Smooth muscle cell (in vitro differentiated cells): ENCODE data around the gene KCNJ2. TPM values are rescaled to one million over a fixed set of nuclear protein-coding genes. Genes with fewer than 3 reads are reported as not detected.

ENCODE experiments used
- DNase-seq: peaks from one replicate; lab custom pipeline; 2025; ENCODE audit not compliant: unreplicated experiment; lab: John Stamatoyannopoulos, UW
- H2AFZ ChIP-seq: fragments of 200-600 bp; sonication (generic); 2 replicates; pipeline ENCODE4 v1.6.0; 2016; ENCODE audit warnings: antibody characterized with exemption, low read depth, mild to moderate bottlenecking
- H3F3A ChIP-seq: fragments of 200-600 bp; sonication (generic); 2 replicates; pipeline ENCODE4 v1.6.0; 2017; ENCODE audit warnings: antibody characterized with exemption, low read depth
- H3K27ac ChIP-seq: fragments of 200-600 bp; sonication (generic); 2 replicates; pipeline ENCODE4 v1.5.1; 2016; ENCODE audit warnings: low read depth, mild to moderate bottlenecking
- H3K27me3 ChIP-seq: fragments of 200-600 bp; sonication (generic); 2 replicates; pipeline ENCODE4 v1.6.1; 2016; ENCODE audit warnings: low read depth, mild to moderate bottlenecking
- H3K36me3 ChIP-seq: fragments of 200-600 bp; sonication (generic); 2 replicates; pipeline ENCODE4 v1.5.1; 2016; ENCODE audit warnings: low read depth
- H3K4me1 ChIP-seq: fragments of 200-600 bp; sonication (generic); 2 replicates; pipeline ENCODE4 v1.5.1; 2016; ENCODE audit warnings: low read depth
- H3K4me2 ChIP-seq: fragments of 200-600 bp; sonication (generic); 2 replicates; pipeline ENCODE4 v1.6.0; 2016; ENCODE audit warnings: mild to moderate bottlenecking
- H3K4me3 ChIP-seq: fragments of 200-600 bp; sonication (generic); 2 replicates; pipeline ENCODE4 v1.5.1; 2016; ENCODE audit warnings: mild to moderate bottlenecking
- H3K79me2 ChIP-seq: fragments of 200-600 bp; sonication (generic); 2 replicates; pipeline ENCODE4 v1.6.0; 2016; ENCODE audit warnings: low read depth, mild to moderate bottlenecking
- H3K9ac ChIP-seq: fragments of 200-600 bp; sonication (generic); 2 replicates; pipeline ENCODE4 v1.6.0; 2016; ENCODE audit warnings: low read depth
- H3K9me3 ChIP-seq: fragments of 200-600 bp; sonication (generic); replicated peaks from 2 replicates; pipeline ENCODE4 v1.5.1; 2016; ENCODE audit warnings: low read depth
- H4K20me1 ChIP-seq: fragments of 200-600 bp; sonication (generic); 2 replicates; pipeline ENCODE4 v1.6.0; 2016; ENCODE audit warnings: low read depth
- WGBS: methylation state at CpG from one replicate; pipeline ENCODE4 v1.1.7; 2016; ENCODE audit warnings: low lambda C conversion rate; 5-methylcytosine and 5-hydroxymethylcytosine counted together
- polyA plus RNA-seq: library from polyadenylated mRNA; unstranded; fragments of >200 nt; fragmentation: Nextera tagmentation; extraction: Ambion mirVana; gene quantifications from 2 replicates; pipeline ENCODE4 v1.2.1, GENCODE V29; 2016
- total RNA-seq: library from RNA; depleted of rRNA; stranded (reverse); fragments of >200 nt; gene quantifications from 2 replicates; pipeline ENCODE4 v1.2.3, GENCODE V29; 2014
- TF ChIP-seq, protein P1 (sequence below): fragments of 200-600 bp; sonication (generic); IDR thresholded peaks from 2 replicates; pipeline ENCODE4 v1.5.1; 2017; ENCODE audit warnings: borderline replicate concordance, mild to moderate bottlenecking, antibody characterized with exemption; ENCODE audit not compliant: insufficient read depth, poor library complexity, severe bottlenecking

The KCNJ2 gene
- total and polyA plus RNA-seq, 2 experiments from 2014 or later, result 0.06 to 1.8 TPM

DNA sequence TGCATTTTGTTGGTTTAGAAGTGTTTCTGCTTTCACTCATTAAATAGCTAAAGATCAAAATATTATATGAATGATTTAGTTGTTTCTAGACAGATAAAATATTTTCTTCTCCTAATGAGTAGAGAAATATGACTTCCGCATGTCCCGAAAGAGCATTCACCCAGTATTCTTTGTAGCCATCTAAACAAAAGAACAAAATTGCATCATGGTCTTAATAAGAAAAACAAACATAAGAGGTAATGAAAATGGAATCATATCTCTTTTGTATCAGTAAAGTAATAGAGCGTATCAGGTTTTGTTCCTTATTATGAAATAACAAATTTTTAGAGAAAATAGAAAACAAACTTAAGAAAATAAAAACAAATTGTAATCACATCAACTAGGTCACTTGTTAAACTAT is 16.1 kb upstream of the KCNJ2 start:
- H3K27ac ChIP-seq, result no peak overlapping the region
- 97% methylated on average over 3 of the region's 3 CpGs for WGBS
- H3K9me3 ChIP-seq, result no peaks in the 10 kb centered on the region
- no peak overlapping the region for H3K4me3 ChIP-seq
- H3K36me3 ChIP-seq, result no peaks in the 10 kb centered on the region
- no peak overlapping the region for H3K4me2 ChIP-seq
- H2AFZ ChIP-seq, result no peak overlapping the region
- no peaks in the 10 kb centered on the region for H3K4me1 ChIP-seq
- no peak for DNase-seq
- TF ChIP-seq, protein P1, sequence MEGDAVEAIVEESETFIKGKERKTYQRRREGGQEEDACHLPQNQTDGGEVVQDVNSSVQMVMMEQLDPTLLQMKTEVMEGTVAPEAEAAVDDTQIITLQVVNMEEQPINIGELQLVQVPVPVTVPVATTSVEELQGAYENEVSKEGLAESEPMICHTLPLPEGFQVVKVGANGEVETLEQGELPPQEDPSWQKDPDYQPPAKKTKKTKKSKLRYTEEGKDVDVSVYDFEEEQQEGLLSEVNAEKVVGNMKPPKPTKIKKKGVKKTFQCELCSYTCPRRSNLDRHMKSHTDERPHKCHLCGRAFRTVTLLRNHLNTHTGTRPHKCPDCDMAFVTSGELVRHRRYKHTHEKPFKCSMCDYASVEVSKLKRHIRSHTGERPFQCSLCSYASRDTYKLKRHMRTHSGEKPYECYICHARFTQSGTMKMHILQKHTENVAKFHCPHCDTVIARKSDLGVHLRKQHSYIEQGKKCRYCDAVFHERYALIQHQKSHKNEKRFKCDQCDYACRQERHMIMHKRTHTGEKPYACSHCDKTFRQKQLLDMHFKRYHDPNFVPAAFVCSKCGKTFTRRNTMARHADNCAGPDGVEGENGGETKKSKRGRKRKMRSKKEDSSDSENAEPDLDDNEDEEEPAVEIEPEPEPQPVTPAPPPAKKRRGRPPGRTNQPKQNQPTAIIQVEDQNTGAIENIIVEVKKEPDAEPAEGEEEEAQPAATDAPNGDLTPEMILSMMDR, result no peak
- peaks cover 4% of the 10 kb centered on the region for H3K27me3 ChIP-seq
- H3K79me2 ChIP-seq, result no peaks in the 10 kb centered on the region
- H4K20me1 ChIP-seq, result no peaks in the 10 kb centered on the region
- no peak overlapping the region for H3K9ac ChIP-seq
- no peaks in the 10 kb centered on the region for H3F3A ChIP-seq

DNA sequence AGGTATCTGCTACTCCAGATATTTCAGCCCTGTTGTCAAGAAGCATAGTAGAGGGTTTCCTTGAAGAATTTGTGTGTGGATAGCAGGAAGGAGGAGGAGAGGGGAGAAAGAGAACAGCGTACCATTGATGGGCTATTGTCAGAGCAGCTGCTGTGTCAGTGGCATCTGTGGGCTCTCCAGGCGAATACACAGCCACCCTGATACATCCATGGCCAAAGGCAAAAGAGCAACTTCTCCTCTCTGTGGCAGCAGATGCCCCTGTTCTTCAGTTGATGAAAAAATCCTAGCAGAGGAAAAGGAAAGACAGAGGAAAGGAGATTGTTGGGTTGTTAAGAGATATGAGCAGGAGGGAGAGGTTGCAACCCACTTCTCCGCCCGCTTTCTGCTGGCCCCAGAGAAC is 12.2 kb upstream of the KCNJ2 start:
- H3K4me3 ChIP-seq, result no peak overlapping the region
- H3K9ac ChIP-seq, result no peak overlapping the region
- no peaks in the 10 kb centered on the region for H3K27me3 ChIP-seq

GRCh38 chr17:70158180-70158579 is 11.2 kb upstream of the KCNJ2 start:
- DNase-seq, result no peak
- H4K20me1 ChIP-seq, result no peaks in the 10 kb centered on the region
- no peaks in the 10 kb centered on the region for H3K4me1 ChIP-seq
- H3K9me3 ChIP-seq, result no peaks in the 10 kb centered on the region
- H3K27me3 ChIP-seq, result no peaks in the 10 kb centered on the region
- H3K9ac ChIP-seq, result no peak overlapping the region
- no peak overlapping the region for H3K27ac ChIP-seq
- H3F3A ChIP-seq, result no peaks in the 10 kb centered on the region
- H2AFZ ChIP-seq, result no peak overlapping the region
- no peak overlapping the region for H3K4me3 ChIP-seq
- WGBS, result 95% methylated on average over 4 of the region's 4 CpGs
- TF ChIP-seq, protein P1, result no peak
- H3K79me2 ChIP-seq, result no peaks in the 10 kb centered on the region
- no peaks in the 10 kb centered on the region for H3K36me3 ChIP-seq
- H3K4me2 ChIP-seq, result no peak overlapping the region

More for the DNA sequence above, 12.2 kb upstream of the KCNJ2 start:
- no peak overlapping the region for H2AFZ ChIP-seq
- H3K79me2 ChIP-seq, result no peaks in the 10 kb centered on the region
- H3K9me3 ChIP-seq, result no peaks in the 10 kb centered on the region
- no peaks in the 10 kb centered on the region for H3K4me1 ChIP-seq
- DNase-seq, result no peak
- H4K20me1 ChIP-seq, result no peaks in the 10 kb centered on the region
- WGBS, result 94% methylated on average over 4 of the region's 4 CpGs
- no peak overlapping the region for H3K4me2 ChIP-seq
- no peaks in the 10 kb centered on the region for H3K36me3 ChIP-seq
- TF ChIP-seq, protein P1, result no peak
- no peak overlapping the region for H3K27ac ChIP-seq
- H3F3A ChIP-seq, result no peaks in the 10 kb centered on the region

- Histone ChIP-seq H3K4me2 (no peak overlapping the region), H3K9ac (no peak overlapping the region), H3F3A (no peaks in the 10 kb centered on the region), H2AFZ (no peak overlapping the region), H3K27me3 (no peaks in the 10 kb centered on the region), H3K27ac (no peak overlapping the region), H3K79me2 (no peaks in the 10 kb centered on the region), H3K4me3 (no peak overlapping the region), H4K20me1 (no peaks in the 10 kb centered on the region), H3K4me1 (no peaks in the 10 kb centered on the region), H3K9me3 (no peaks in the 10 kb centered on the region), H3K36me3 (no peaks in the 10 kb centered on the region)
- DNase-seq, result no peak
- TF ChIP-seq, protein P1, result no peak
- WGBS, result 95% methylated on average over 6 of the region's 6 CpGs
Measured at GRCh38 chr17:70158591-70158990, 10.7 kb upstream of the KCNJ2 start.
